Stimulated activated CD8-positive, alpha-beta memory T cell treated with anti-CD3 and anti-CD28 coated beads, Interleukin-2, amount 100 ng/mL, for 1 hour (primary cell): ENCODE results near the gene PDE11A.

Experiments used
- DNase-seq, 2 donors: peaks; one replicate each; pipeline ENCODE4 v3.0.0-alpha.2; 2020; ENCODE audit warnings: low read depth in 2 of 2

PDE11A gene

GRCh38 chr2:177923323-177923722 is 149.3 kb downstream of the PDE11A start:
- no peak for DNase-seq

GRCh38 chr2:177921726-177922125 is 150.9 kb downstream of the PDE11A start:
- DNase-seq, result no peak

- DNase-seq, result no peak
These were observed 155.4 kb downstream of the PDE11A start for GRCh38 chr2:177917169-177917568.

- DNase-seq, result no peak
These were observed 156.2 kb downstream of the PDE11A start for GRCh38 chr2:177916342-177916741.

GRCh38 chr2:177914247-177914646 is 158.3 kb downstream of the PDE11A start:
- no peak for DNase-seq

- DNase-seq, result no peak
These were observed 162.6 kb downstream of the PDE11A start for GRCh38 chr2:177909962-177910361.

- DNase-seq, result no peak
These were observed 163.8 kb downstream of the PDE11A start for GRCh38 chr2:177908824-177909223.

GRCh38 chr2:177908182-177908581 is 164.4 kb downstream of the PDE11A start:
- DNase-seq, result no peak

GRCh38 chr2:177906041-177906718 is 166.4 kb downstream of the PDE11A start:
- peak; percentile 1 to 24 for DNase-seq

- DNase-seq, result no peak
These were observed 166.9 kb downstream of the PDE11A start for GRCh38 chr2:177905640-177906039.

- DNase-seq, result no peak
These were observed 170.0 kb downstream of the PDE11A start for GRCh38 chr2:177902395-177903163.

GRCh38 chr2:177900082-177900481 is 172.5 kb downstream of the PDE11A start:
- no peak for DNase-seq

- DNase-seq, result no peak
These were observed 175.3 kb downstream of the PDE11A start for GRCh38 chr2:177897278-177897677.

GRCh38 chr2:177896587-177896986 is 176.0 kb downstream of the PDE11A start:
- no peak for DNase-seq

- DNase-seq, result no peak
These were observed 178.0 kb downstream of the PDE11A start for GRCh38 chr2:177894546-177894945.

- DNase-seq, result no peak
These were observed 178.7 kb downstream of the PDE11A start for GRCh38 chr2:177893880-177894279.

GRCh38 chr2:177891533-177891932 is 181.0 kb downstream of the PDE11A start:
- no peak for DNase-seq

- no peak for DNase-seq
These were observed 182.6 kb downstream of the PDE11A start for GRCh38 chr2:177889818-177890460.

GRCh38 chr2:177888581-177888980 is 184.0 kb downstream of the PDE11A start:
- DNase-seq, result no peak

- DNase-seq, result no peak
These were observed 184.9 kb downstream of the PDE11A start for GRCh38 chr2:177887722-177888121.

GRCh38 chr2:177886824-177887223 is 185.8 kb downstream of the PDE11A start:
- no peak for DNase-seq

- no peak for DNase-seq
These were observed 186.6 kb downstream of the PDE11A start for GRCh38 chr2:177885828-177886466.
